Activated gamma-delta T cell treated with Interleukin-2 at 50 U/mL for 16 hours (primary cell): ENCODE results near the gene FMO3.

Source experiments
- DNase-seq: peaks from one replicate; pipeline ENCODE4 v3.0.0-alpha.2; 2020

The FMO3 gene

DNA sequence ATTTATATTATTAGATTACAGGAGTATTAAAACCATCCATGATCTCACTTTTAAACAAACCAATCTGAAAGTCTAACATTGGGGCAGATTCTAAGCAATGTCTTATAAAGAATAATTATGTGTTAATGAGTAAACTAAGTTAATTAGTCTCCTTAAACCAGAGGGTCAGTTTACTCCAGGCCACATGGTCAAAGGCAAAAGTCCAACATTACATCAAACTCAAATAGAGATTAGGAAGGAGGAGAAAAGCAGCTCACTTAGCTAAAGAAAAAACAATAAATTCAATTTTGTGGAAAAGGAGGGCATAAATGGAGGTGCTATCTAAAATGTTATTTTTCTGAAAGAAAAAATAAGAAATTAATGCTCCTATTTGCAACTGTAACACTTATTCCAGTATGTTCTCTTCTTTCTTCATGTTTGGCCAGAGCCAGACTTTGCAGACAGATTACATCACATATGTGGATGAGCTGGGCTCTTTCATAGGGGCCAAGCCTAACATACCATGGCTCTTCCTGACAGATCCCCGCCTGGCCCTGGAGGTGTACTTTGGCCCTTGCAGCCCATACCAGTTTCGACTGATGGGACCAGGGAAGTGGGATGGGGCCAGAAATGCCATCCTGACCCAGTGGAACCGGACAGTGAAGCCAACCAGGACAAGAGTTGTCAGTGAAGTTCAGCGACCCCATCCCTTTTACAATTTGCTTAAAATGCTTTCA lies 70.1 kb downstream of the FMO3 start:
- no peak for DNase-seq

DNA sequence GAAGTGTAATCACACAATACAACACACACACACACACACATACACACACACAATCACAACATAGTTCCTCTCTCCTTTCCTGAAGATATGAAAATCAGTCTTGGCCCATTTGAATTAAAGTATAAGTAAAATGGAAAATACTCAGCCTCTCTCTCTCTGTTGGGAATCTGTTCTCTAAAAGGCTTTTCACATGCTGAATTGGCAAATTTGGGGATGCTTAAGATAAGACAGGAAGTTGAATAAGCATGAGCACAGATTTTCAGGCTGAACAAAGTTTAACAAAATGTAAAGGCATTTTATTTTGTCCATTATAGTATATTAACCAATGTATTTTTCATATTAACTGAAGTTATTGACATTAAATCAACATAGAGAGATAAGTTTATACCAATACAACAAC lies 70.7 kb downstream of the FMO3 start:
- DNase-seq: no peak

DNA sequence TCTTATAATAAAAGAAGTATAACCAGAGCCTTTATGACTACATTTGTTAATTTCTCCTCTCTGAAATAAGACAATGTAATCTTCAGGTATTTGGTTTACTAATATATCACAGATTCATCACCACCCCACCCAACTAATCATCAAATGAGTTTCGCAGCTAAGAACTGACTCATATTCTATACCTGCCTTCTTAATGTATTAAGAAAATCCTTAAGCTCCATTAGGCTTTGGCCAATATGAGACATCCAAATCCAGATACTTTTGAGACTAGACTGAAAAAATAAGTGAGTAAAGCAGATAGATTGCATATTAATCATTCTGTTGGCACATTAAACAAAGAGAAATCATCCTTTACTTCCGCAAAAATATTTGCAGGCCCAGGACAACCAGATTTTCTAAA lies 75.7 kb downstream of the FMO3 start:
- no peak for DNase-seq
